Stomach (tissue), 9 donors: ENCODE results near the gene HLA-DOB. TPM values are rescaled to one million over a fixed set of nuclear protein-coding genes. Genes with fewer than 3 reads are reported as not detected.

Experiments used
- DNase-seq, 2 donors: peaks; one replicate each; pipeline versions ENCODE4 v3.0.0 to v3.0.0-alpha.2; 2013 to 2019
- H3K27ac ChIP-seq, 5 donors: fragments of 200-600 bp in 4 of 5; sonication (generic) in 4 of 5; one replicate each; pipeline ENCODE4 v1.5.1; 2013 to 2019; ENCODE audit warnings: mild to moderate bottlenecking in 1 of 5, moderate library complexity in 1 of 5
- H3K27me3 ChIP-seq, 3 donors: fragments of 200-600 bp; sonication (generic); one replicate each; pipeline ENCODE4 v1.5.1; 2017 to 2019; ENCODE audit warnings: mixed run types in 1 of 3
- H3K36me3 ChIP-seq, 4 donors: fragments of 200-600 bp; sonication (generic); 1 replicate in 3 of 4; 2 replicates in 1 of 4; pipeline ENCODE4 v1.5.1; 2016 to 2019
- H3K4me1 ChIP-seq, 4 donors: fragments of 200-600 bp; sonication (generic); one replicate each; pipeline ENCODE4 v1.5.1; 2016 to 2019
- H3K4me3 ChIP-seq, 4 donors: fragments of 200-600 bp; sonication (generic) in 3 of 4; one replicate each; pipeline ENCODE4 v1.5.1; 2016 to 2019; ENCODE audit warnings: mild to moderate bottlenecking in 1 of 4
- H3K9me3 ChIP-seq, 4 donors: fragments of 200-600 bp; sonication (generic); one replicate each; pipeline ENCODE4 v1.5.1; 2016 to 2019
- CTCF ChIP-seq, 7 experiments: fragments of 450-650 bp in 4 of 7; fragments of 200-600 bp in 3 of 7; sonication (generic) in 3 of 7; IDR thresholded peaks; one replicate each; pipeline ENCODE4 v1.5.1; 2016 to 2019; ENCODE audit warnings: antibody characterized with exemption in 7 of 7, control low read depth in 2 of 7, mild to moderate bottlenecking in 1 of 7
- EP300 ChIP-seq: sonication (generic); formaldehyde crosslinking; IDR thresholded peaks from one replicate; pipeline ENCODE4 v1.6.1; 2017; ENCODE audit warnings: antibody characterized with exemption
- POLR2A ChIP-seq, 4 donors: fragments of 450-650 bp; IDR thresholded peaks; one replicate each; pipeline ENCODE4 v1.6.1; 2016; ENCODE audit warnings: antibody characterized with exemption in 4 of 4, control low read depth in 2 of 4, mild to moderate bottlenecking in 1 of 4, moderate library complexity in 1 of 4
- POLR2AphosphoS5 ChIP-seq, 3 donors: sonication (generic); formaldehyde crosslinking; IDR thresholded peaks; one replicate each; pipeline ENCODE4 v1.6.1; 2016; ENCODE audit warnings: antibody characterized with exemption in 3 of 3
- WGBS, 5 donors: extraction: QIAGEN DNeasy Blood & Tissue Kit in 3 of 5; methylation state at CpG; one replicate each; pipeline versions ENCODE4 v1.1.5 to v1.1.7; 2013 to 2018; 5-methylcytosine and 5-hydroxymethylcytosine counted together
- intact Hi-C: fragments of 100-400 bp; cut with DNase I; formaldehyde crosslinking; loops from one replicate; pipeline ENCODE4 v1.15.1; 2023; ENCODE audit warnings: low total_unique reads
- polyA plus RNA-seq, 3 donors: library from polyadenylated mRNA; stranded (reverse); fragments of 200-250 nt; gene quantifications; one replicate each; pipeline ENCODE4 v1.2.3, GENCODE V29; 2013
- total RNA-seq, 5 donors: library from RNA; depleted of rRNA; stranded (reverse); fragments of >200 nt; gene quantifications; one replicate each; pipeline versions ENCODE4 v1.1.0 to v1.2.3, GENCODE V29; 2014 to 2016
- donor health status: healthy with polysubstance abuse.
- donor health status: Bipolar disorder and iron deficiency.
- donor health status: healthy.

HLA-DOB gene
- total and polyA plus RNA-seq, 8 donors, result 0.81 to 62.9 (median 2.1) TPM; not detected in 2

GRCh38 chr6:32842690-32843089, 25.9 kb upstream of the HLA-DOB start:
- Histone ChIP-seq H3K4me1 (peaks cover 22 to 62% (median 48%) of the 10 kb centered on the region in 4 donors), H3K9me3 (no peaks in the 10 kb centered on the region), H3K27me3 (no peaks in the 10 kb centered on the region), H3K36me3 (peaks cover 12 to 54% (median 48%) of the 10 kb centered on the region in 4 donors), H3K4me3 (peak overlapping the region in 3 of 4 donors; percentile 61 to 80 (median 73)), H3K27ac (peak overlapping the region in 3 of 5 donors; percentile 93 to 99 (median 96))
- TF ChIP-seq EP300 (no peak), POLR2A (IDR thresholded peaks at IDR 0.05) (no peak)
- intact Hi-C loops, result no loop called here
- DNase-seq, result no peak
- 71 to 86% (median 75%) methylated on average over 8 of the region's 8 CpGs for WGBS, 5 donors

GRCh38 chr6:32842021-32842650, 25.3 kb upstream of the HLA-DOB start:
- Histone ChIP-seq H3K4me3 (peak overlapping the region in 2 of 4 donors; percentile 61 to 73), H3K27me3 (no peaks in the 10 kb centered on the region), H3K36me3 (peaks cover 9 to 49% (median 42%) of the 10 kb centered on the region in 4 donors), H3K4me1 (peaks cover 27 to 65% (median 52%) of the 10 kb centered on the region in 4 donors), H3K9me3 (no peaks in the 10 kb centered on the region), H3K27ac (peak overlapping the region in 4 of 5 donors; percentile 21 to 99 (median 97))
- intact Hi-C loops, result no loop called here
- DNase-seq, result no peak
- TF ChIP-seq EP300 (no peak), POLR2A (IDR thresholded peaks at IDR 0.05) (no peak), CTCF (IDR thresholded peaks at IDR 0.05) (no peak), POLR2AphosphoS5 (IDR thresholded peaks at IDR 0.05) (no peak)
- WGBS, 5 donors, result 88 to 94% (median 91%) methylated on average over 6 of the region's 6 CpGs

- H3K4me3 ChIP-seq, result peak overlapping the region in 1 of 4 donors; percentile 61
- H3K36me3 ChIP-seq, result peaks cover 3 to 43% (median 31%) of the 10 kb centered on the region in 4 donors
- H3K27ac ChIP-seq, result peak overlapping the region in 3 of 5 donors; percentile 34 to 98 (median 96)
- intact Hi-C loops, result no loop called here
- no peaks in the 10 kb centered on the region for H3K27me3 ChIP-seq
- peaks cover 27 to 59% (median 43%) of the 10 kb centered on the region in 4 donors for H3K4me1 ChIP-seq
- H3K9me3 ChIP-seq, result no peaks in the 10 kb centered on the region
- WGBS, 5 donors, result 78 to 88% (median 78%) methylated on average over 9 of the region's 9 CpGs
- DNase-seq, result no peak
- no peak for TF ChIP-seq POLR2AphosphoS5 (IDR thresholded peaks at IDR 0.05)
- no peak for TF ChIP-seq POLR2A (IDR thresholded peaks at IDR 0.05)
- no peak for TF ChIP-seq EP300
- no peak for TF ChIP-seq CTCF (IDR thresholded peaks at IDR 0.05)
Measured at GRCh38 chr6:32840604-32841246, 23.9 kb upstream of the HLA-DOB start.

GRCh38 chr6:32839356-32839755, 22.6 kb upstream of the HLA-DOB start:
- H3K4me3 ChIP-seq, result no peak overlapping the region
- 86 to 88% (median 87%) methylated on average over 15 of the region's 15 CpGs for WGBS, 5 donors
- H3K27me3 ChIP-seq, result no peaks in the 10 kb centered on the region
- peaks cover 21 to 48% (median 34%) of the 10 kb centered on the region in 4 donors for H3K4me1 ChIP-seq
- no peaks in the 10 kb centered on the region for H3K9me3 ChIP-seq
- intact Hi-C loops, result no loop called here
- peaks cover 6 to 50% (median 39%) of the 10 kb centered on the region in 4 donors for H3K36me3 ChIP-seq
- H3K27ac ChIP-seq, result peak overlapping the region in 4 of 5 donors; percentile 89 to 98 (median 97)
- TF ChIP-seq EP300 (no peak), POLR2AphosphoS5 (IDR thresholded peaks at IDR 0.05) (no peak), POLR2A (IDR thresholded peaks at IDR 0.05) (no peak), CTCF (IDR thresholded peaks at IDR 0.05) (no peak)
- no peak for DNase-seq
